Uterine smooth muscle cell (primary cell): ENCODE results near the gene RHOF. TPM values are rescaled to one million over a fixed set of nuclear protein-coding genes. Genes with fewer than 3 reads are reported as not detected.

Source experiments
- total RNA-seq: library from RNA; depleted of rRNA; stranded (reverse); fragments of >200 nt; gene quantifications from 2 replicates; pipeline ENCODE4 v1.2.3, GENCODE V29; 2014

The RHOF gene, protein sequence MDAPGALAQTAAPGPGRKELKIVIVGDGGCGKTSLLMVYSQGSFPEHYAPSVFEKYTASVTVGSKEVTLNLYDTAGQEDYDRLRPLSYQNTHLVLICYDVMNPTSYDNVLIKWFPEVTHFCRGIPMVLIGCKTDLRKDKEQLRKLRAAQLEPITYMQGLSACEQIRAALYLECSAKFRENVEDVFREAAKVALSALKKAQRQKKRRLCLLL
- 6.6 and 10.8 TPM in 2 replicates for total RNA-seq

GRCh38 chr12:121793440-121793837 lies at the start of gene RHOF:
RHOF (minus strand) TSS chr12:121793688; CDS start chr12:121793633, 55 bp downstream.

DNA sequence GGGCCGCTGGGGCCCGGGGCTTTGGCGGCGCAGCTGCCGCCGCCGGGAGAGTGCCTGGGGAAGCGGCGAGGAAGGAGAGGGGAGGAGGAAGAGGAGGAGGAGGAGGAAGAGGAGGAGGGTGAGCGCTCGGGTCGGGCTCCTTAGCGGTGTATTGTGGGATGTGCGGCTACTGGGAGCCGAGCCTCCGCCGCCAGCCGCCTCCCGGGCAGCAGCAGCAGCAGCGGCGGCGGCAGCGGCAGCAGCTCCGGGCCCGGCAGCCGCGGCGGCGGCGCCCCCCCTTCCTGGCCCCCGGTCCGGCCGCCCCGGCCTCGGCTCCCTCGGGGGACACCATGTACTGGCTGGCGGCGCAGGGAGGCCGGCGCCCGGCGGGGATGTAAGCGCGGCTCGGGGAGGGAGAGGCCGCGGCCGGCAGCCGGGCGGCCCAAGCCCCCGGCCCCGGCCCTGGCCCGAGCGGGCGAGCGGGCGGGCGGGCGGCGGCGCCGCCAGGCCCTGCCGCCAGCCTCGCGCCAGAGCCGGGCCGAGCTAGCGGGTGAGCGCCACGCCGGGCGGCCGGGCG lies 10.5 kb upstream of the RHOF start, which contains the start of gene SETD1B:
Gene SETD1B, plus strand, starts transcription at position 149 of the 556 bp plus-strand sequence. CDS start 729 bp downstream, outside the sequence.

Other genes starting within 250 kb of the RHOF start
- 29.2 and 47.9 TPM in 2 replicates for gene KDM2B, start 212.7 kb downstream of the RHOF start, total RNA-seq
- 8.5 and 10.1 TPM in 2 replicates for gene ORAI1, start 167.2 kb downstream of the RHOF start, total RNA-seq
- gene MORN3, start 124.0 kb downstream of the RHOF start, total RNA-seq: 0.55 and 0.62 TPM in 2 replicates
- 15.7 and 16.7 TPM in 2 replicates for gene TMEM120B, start 80.9 kb downstream of the RHOF start, total RNA-seq
- 4.0 and 4.1 TPM in 2 replicates for gene SETD1B, start 10.3 kb upstream of the RHOF start, total RNA-seq
- gene HPD, start 65.2 kb upstream of the RHOF start, total RNA-seq: 0.12 TPM in 1 of 2 replicates, not detected in the other
- gene PSMD9, start 95.1 kb upstream of the RHOF start, total RNA-seq: 86.6 and 173 TPM in 2 replicates
- gene CFAP251, start 124.9 kb upstream of the RHOF start, total RNA-seq: 2.3 and 5.0 TPM in 2 replicates
- gene BCL7A, start 228.2 kb upstream of the RHOF start, total RNA-seq: 4.1 and 4.2 TPM in 2 replicates